ENCODE data around the gene CLEC10A.
"Not testable (repeated sequence)": the region's sequence is repeated elsewhere in the genome, so short reads cannot be mapped to it uniquely, and the experiment has no call there.

The CLEC10A gene

DNA sequence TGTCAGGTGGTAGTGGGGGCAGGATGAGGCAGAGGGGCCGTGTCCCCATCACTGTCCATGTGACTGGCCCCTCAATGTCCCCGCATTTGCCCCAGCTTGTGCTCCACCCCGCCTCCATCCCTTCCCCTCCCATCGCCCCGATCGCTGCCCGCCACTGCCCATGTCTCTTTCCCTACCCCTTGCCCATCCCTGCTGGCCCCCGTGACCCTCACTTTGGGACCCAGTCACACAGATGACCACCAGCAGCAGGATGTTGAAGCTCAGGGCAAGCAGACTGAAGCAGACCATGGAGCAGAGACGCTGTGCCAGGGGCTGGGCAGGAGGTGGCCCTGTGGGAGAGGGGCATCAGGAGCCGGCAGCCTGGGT is 28.5 kb upstream of the CLEC10A start:
- DNase-seq, result no peak

DNA sequence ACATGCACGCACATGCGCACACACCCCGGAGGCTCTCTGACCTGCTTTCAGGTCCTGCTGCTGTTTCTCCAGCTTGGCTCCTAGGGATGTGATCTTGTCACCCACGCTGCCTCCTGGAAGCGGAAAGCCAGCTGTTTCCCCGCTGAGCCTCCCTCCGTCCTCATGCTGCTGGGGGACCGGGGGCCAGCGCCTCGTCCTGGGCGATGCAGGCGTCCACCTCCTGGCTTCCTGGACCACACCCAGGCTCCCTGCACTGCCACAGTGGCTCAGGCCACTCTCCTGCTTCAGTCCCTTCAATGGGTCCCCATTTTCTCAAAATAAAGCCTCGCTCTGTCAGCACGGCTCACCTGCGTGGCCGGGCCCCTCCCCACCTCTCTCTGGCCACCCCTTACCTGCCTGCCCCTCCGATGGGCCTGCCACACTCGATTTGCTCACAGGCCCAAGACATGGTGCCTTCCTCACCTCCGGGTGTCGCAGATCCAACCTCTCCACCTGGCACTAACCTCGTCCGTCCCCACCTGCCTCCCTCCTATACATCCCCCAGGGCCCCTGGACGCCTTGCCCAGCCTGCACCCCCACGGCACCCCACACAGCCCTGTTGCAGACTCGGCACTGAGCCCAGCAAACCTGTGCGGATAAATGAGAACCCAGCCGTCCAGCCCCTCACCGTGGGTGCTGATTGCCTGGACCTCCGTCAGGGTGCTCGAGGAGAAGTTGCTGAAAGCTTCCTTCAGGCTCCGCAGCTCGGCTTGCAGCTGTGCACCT is 27.9 kb upstream of the CLEC10A start:
- DNase-seq, result no peak

DNA sequence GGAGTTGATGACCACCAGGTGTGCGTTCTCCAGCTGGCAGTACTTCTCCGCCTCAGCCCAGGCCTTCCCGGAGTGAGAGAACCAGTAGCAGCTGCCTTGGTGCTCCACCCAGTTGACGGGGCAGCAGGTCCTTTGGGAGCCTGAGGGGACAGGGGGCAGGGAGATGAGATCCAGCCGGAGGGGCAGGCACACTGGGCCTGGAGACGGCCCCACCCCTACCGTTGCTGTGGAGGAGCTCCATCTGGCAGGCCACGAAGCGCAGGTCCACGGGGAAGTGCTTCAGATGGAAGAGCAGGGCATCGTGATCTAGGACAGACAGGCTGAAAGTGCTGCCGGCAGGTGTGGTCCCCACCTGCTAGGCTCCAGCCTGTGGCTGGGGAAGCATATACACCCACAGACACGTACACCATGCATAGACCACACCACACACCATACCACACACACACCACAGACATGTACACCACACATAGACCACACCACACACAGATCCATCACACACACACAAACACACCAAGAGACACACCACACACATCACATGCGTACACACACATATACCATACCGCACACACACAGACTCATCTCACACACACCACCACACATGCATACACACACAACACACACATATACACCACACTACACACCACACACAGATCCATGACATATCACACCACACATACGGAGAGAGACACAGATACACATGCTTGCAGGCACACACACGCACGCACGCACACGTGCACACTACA is 27.1 kb upstream of the CLEC10A start:
- peak; percentile 14 to 52 for DNase-seq

- no peak for DNase-seq
These were observed 22.4 kb upstream of the CLEC10A start for GRCh38 chr17:7102421-7102820.

GRCh38 chr17:7101531-7101930 is 21.5 kb upstream of the CLEC10A start:
- DNase-seq, result no peak

DNA sequence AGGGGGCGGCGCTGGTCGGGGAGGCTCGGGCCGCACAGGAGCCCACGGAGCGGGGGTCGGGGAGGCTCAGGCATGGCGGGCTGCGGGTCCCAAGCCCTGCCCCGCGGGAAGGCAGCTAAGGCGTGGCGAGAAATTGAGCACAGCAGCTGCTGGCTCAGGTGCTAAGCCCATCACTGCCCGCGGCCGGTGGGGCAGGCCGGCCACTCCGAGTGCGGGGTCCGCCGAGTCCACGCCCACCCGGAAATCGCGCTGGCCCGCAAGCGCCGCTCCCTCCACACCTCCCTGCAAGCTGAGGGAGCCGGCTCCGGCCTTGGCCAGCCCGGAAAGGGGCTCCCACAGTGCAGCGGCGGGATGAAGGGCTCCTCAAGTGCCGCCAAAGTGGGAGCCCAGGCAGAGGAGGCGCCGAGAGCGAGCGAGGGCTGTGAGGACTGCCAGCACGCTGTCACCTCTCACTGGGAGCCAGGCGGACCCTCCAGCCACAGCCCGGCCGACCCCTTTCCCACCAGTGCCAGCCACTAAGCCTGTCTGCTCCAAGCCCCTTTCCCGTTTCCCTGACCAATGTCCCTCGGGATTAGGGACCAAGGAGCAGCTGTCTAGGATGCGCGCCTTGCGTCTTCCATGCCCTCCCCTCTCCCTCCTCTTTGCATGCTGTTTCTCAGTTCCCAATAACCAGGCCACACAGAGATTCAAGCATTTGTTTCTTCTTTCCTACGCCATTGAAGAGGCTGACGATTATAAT is 20.8 kb upstream of the CLEC10A start:
- DNase-seq, result not testable (repeated sequence)

GRCh38 chr17:7098802-7099459 is 18.9 kb upstream of the CLEC10A start:
- DNase-seq, result no peak

DNA sequence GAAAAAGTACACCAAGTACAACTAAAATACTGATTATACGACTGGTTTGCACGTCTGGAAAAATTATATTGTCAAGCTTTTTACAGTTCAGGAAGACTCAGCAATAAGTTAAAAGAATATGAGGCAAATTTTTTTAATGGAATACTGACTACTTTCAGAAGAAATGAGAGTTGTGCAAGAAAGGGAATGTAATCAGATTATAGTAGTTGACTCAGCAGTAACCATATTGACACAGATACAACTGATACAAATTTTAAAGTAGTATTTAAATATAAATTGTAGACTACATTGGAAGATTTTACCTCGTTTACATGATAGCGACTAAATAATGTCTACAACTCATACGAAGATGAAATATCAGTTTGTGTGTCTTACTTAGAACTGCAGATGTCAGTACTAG is 17.9 kb upstream of the CLEC10A start:
- no peak for DNase-seq

GRCh38 chr17:7095625-7096024 is 15.6 kb upstream of the CLEC10A start:
- no peak for DNase-seq

- DNase-seq, result no peak
These were observed 14.6 kb upstream of the CLEC10A start for GRCh38 chr17:7094652-7095019.

GRCh38 chr17:7091311-7092005 is 11.4 kb upstream of the CLEC10A start:
- not testable (repeated sequence) for DNase-seq

- DNase-seq, result not testable (repeated sequence)
These were observed 9.5 kb upstream of the CLEC10A start for GRCh38 chr17:7089570-7089969.

- DNase-seq, result not testable (repeated sequence)
These were observed 8.4 kb upstream of the CLEC10A start for GRCh38 chr17:7088442-7088841.

DNA sequence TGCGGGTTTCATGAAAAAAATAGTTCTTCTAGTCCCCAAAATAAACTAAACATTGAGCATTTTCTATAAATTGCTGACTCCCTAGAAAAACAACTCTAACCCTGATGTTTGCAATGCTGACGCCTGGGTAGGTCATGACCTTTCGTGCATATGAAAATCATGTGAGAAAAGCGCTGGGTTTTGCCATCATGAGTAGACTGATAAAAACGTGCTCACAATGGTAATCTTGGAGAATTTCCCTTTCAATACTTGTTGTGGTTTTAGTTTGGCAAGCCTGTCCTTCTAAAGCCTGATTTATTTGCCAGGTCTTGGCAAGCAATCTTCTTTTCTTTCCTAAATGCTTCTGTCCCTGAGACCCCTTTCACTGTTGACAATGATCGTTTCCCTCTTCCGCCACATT is 4.0 kb upstream of the CLEC10A start:
- DNase-seq, result no peak

GRCh38 chr17:7083592-7083991 is 3.5 kb upstream of the CLEC10A start:
- DNase-seq, result no peak

GRCh38 chr17:7081341-7082062 is 1.5 kb upstream of the CLEC10A start:
- DNase-seq, result no peak

DNA sequence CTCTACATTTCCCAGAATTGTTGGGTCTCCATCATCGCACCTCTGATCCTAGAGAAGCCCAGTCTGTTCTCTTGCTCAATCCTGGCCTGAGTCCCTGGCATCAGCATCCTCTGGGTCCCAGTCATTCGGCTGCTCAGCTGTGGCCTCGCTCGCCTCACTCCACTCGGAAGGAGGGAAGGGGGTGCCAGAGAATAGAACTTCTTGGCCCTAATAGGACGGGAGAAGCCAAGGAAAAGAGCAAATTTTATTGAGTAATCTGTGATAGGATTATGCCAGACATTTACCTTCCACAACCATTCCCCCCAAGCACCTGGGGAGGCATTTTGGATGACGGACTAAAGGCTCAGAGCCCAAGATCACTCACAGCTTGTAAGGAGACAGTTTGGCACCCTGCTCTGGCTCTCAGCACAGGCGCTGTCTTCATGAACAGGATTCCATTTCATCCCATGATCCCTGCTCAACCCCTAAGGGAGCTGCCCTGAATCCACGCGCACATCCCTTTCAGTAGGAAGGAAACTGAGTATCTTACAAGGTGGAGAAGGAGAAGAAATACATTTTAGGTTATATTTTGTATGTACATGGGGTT is 498 bp upstream of the CLEC10A start:
- DNase-seq, result no peak

- DNase-seq, result no peak
These were observed 1.3 kb downstream of the CLEC10A start for GRCh38 chr17:7078711-7079110.

DNA sequence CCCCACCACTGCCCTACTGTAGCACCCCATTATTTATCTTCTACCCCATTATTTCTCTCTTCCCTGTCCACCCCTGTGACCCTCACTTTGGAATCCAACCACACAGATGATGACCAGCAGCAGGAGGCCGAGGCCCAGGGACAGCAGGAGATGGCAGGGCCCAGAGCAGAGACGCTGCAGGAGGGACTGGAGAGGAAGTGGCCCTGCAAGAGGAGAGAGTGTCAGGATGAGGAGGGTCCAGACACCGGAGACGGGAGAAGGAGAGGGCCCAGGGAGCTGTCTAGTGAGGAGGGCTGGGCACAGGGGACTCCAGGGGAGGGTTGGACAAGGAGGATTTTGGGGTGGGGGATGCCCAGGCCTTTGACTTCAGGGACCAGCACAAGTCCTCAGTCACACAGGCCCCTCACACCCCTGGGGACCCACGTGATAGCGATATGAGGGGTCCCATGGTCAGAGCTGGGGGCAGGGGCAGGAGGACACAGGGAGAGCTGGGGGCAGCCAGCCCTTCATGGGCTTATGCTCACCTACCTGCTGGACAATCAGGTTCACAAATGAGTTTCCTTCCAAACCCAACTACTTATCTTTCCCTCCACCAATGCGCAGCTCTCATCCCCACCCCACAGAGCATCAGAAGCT is 2.0 kb downstream of the CLEC10A start:
- DNase-seq, result no peak

DNA sequence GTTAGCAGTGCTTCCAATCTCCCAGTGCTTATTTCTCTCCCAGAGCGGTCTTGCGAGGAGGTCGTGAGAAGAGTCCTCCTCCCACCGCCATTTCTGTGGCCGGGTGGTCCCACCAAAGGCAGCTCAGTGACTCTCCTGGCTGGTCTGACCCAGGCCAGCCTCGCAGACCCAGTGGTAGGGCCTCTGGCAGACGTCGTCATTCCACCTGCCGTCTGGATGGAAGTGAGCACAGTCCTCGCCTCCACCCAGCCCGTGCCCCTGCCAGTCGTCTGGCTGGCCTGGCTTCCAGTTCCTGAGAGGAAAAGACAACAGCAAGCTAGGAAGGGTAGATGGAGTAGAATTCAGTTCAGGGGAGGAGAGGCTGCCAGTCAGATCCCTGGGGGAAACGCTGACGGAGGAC is 5.1 kb downstream of the CLEC10A start:
- no peak for DNase-seq

GRCh38 chr17:7072406-7072805 is 7.6 kb downstream of the CLEC10A start:
- no peak for DNase-seq
